GM21717 (cell line): ENCODE results near the gene ATP2A3.

Source experiments
- ATAC-seq: cut with Tn5 transposase; IDR thresholded peaks from one replicate; pipeline ENCODE4 v1.9.1; 2021; ENCODE audit warnings: mild to moderate bottlenecking, moderate library complexity; ENCODE audit not compliant: unreplicated experiment

The ATP2A3 gene

GRCh38 chr17:3929764-3930163, 34.5 kb downstream of the ATP2A3 start:
- no peak for ATAC-seq

- ATAC-seq: no peak
Observed at GRCh38 chr17:3929181-3929580, 35.1 kb downstream of the ATP2A3 start.

GRCh38 chr17:3928406-3928805, 35.8 kb downstream of the ATP2A3 start:
- ATAC-seq: no peak

- no peak for ATAC-seq
Observed at GRCh38 chr17:3927628-3928340, 36.5 kb downstream of the ATP2A3 start.

- ATAC-seq: no peak
Observed at GRCh38 chr17:3926860-3927627, 37.2 kb downstream of the ATP2A3 start.

- no peak for ATAC-seq
Observed at GRCh38 chr17:3925684-3926485, 38.4 kb downstream of the ATP2A3 start.

- no peak for ATAC-seq
Observed at GRCh38 chr17:3924512-3925350, 39.5 kb downstream of the ATP2A3 start.

GRCh38 chr17:3923466-3924190, 40.6 kb downstream of the ATP2A3 start:
- ATAC-seq: no peak

- ATAC-seq: no peak
Observed at GRCh38 chr17:3922765-3923164, 41.5 kb downstream of the ATP2A3 start.

- ATAC-seq: no peak
Observed at GRCh38 chr17:3921502-3922319, 42.5 kb downstream of the ATP2A3 start.

- no peak for ATAC-seq
Observed at GRCh38 chr17:3921006-3921405, 43.2 kb downstream of the ATP2A3 start.

GRCh38 chr17:3919123-3919624, 45.1 kb downstream of the ATP2A3 start:
- ATAC-seq: no peak

GRCh38 chr17:3918372-3919122, 45.7 kb downstream of the ATP2A3 start:
- ATAC-seq: no peak

- ATAC-seq: no peak
Observed at GRCh38 chr17:3917391-3917931, 46.8 kb downstream of the ATP2A3 start.

GRCh38 chr17:3916825-3917224, 47.4 kb downstream of the ATP2A3 start:
- no peak for ATAC-seq

- no peak for ATAC-seq
Observed at GRCh38 chr17:3915995-3916696, 48.1 kb downstream of the ATP2A3 start, which contains the start of gene P2RX1. Gene P2RX1 (minus strand): TSS chr17:3916465. CDS start chr17:3916225, 240 bp downstream.

GRCh38 chr17:3915581-3915994, 48.6 kb downstream of the ATP2A3 start:
- ATAC-seq: no peak
